Stimulated activated CD8-positive, alpha-beta memory T cell treated with anti-CD3 and anti-CD28 coated beads, Interleukin-4, amount 100 ng/mL, for 1 hour (primary cell): ENCODE measurements around the gene PCDH1.
A peak's percentile ranks its signal among the peaks of the same experiment; 100 is the strongest.

Experiments used
- DNase-seq, 2 donors: peaks; one replicate each; pipeline ENCODE4 v3.0.0-alpha.2; 2020; ENCODE audit warnings: low read depth in 2 of 2, low spot score in 1 of 2

The PCDH1 gene

DNA sequence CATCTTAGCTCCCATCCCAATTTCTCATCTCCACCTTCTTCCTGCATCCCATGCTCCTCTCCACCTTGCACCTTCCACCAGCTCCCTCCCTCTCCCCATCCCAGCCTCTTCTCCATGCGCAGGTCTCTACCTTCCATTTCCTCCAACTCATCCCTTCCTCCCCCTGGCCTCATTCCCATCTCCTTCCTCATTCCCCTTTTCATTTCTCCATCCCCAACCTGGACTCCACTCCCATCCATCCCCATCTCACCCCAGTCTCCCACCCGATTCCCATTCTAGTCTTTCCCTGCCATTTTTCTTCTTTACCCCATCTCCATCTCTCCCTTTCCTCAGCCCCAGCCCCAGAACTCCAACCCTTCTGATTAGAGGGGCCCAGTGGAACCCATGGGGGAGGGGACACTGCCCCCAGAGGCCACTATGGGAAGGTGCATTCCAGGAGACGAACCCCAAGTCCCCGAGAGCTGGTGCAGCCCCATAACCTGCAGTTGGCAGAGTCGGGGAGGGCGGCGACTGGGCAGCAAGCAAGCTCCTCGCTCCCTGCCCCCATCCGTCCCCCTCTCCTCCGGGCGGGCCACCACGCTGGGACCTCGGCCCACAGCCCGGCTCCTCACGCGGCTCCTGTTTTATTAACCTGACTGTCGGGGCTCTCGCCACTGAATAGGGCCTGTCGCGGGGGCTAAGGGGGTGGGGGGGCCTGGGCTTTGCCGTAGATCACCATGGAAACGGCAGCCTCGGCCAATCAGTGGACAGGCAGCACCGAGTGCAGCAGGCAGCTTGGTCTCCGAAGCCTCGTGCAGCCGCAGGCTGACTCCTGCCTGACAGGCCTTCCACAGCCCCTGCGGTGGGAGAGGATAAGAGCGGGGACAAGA lies 66.7 kb downstream of the PCDH1 start:
- peak in 1 of 2 donors; percentile 9 for DNase-seq

DNA sequence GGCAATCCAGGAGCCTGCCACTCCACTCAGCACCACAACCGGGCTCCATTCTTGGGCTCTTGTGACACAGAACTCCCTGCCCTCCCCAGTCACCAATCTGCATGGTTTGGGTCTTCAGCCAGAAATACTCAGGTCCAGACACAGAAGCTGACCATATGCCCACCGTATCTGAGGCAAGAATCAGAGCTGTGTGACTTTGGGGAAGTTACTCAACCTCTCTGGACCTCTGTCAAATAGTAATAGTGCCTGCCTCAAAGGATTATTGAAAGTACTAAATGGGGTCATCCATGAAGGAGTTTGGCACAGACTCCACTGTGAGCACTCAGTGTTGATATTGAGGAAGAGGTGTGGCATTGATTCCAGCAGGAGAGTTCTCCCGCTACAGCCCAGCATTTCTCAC lies 67.5 kb downstream of the PCDH1 start:
- DNase-seq, result no peak

DNA sequence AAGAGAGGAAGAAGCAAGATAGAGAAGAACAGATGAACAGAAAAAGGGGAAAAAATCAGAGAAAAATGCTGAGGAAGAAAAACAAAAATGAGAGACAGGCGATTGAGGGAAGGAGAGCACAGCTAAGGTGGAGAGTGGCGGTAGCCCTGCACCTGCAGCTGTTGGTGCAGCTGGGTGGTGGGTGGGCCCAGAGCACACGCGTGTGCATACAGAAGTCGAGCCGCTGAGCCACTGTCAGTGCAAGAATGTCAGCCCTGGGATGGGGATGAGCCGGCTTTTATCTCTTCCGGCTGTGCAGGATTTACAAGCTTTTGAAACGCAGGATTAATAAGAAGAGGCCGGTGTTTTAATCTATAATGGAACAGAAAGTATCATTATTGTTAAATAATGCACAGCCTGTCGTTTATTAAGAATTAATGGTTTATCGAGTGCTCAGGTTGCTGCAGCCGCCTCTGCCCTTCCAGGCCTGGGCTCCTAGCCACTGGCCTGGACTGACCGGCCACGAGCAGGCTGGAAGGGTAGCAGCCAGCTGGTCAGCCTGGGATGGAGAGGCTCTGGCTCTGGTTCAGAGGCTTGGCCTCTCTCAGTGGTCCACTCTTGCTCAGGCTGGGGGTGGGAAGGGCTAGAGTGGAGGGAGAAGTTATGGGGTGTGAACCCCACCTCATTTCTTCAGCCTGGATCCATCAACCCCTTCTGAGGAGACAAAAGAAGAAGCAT lies 68.7 kb downstream of the PCDH1 start:
- DNase-seq, result no peak

DNA sequence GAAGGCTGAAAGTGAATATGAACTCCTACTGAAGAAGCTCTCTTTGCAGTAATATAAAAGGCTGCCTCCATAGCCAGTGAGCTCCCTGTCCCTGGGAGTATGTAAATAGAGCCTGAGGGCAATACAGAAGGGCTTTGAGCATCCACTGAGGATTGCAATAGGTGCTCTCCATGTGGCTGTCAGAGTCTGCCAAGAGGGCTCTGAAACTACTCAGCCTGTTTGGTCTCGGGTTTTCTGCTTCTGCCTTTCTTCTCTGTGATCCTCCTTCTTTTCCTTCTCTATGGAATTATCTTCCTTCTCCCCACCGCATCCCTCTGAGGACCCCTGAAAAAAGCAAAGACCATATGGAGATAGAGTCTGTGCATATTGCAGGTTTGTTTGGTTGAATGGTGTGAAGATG lies 69.4 kb downstream of the PCDH1 start:
- no peak for DNase-seq

DNA sequence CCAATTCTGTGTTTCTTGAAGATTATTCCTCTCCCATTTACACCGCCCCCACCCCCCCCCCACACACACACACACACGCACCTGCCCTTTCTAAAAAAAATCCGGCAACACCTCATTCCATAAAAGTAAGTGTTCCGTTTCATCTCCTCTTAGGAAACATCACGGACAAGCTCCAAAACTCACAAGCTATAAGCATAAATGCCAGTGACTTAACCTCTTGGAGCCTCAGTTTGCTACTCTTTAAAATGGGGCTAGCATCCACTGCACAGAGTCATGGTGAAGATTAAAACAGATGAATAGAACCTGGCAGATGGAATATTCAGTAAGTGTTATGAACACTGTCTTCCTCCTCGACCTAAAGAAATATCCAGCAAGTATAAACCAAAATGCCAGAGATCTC lies 70.5 kb downstream of the PCDH1 start:
- DNase-seq, result no peak

DNA sequence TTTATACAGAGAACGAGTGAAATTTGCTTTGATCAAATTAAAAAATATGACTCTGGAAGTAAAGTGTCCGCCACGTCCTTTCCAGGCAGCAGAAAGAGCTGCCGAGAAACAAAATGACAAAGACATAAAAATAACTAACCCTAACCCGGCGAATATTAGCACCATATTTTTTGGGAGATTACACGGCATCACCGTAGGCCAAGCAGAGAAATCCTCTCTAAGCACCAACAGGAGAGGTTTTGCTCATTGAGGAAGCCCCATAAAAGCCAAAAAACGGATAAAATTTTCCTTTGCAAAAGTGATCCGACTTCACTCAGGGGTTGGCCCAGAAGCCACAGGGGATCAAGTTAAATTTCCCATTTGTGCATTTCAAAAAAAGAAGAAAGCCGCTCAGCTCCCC lies 70.9 kb downstream of the PCDH1 start:
- no peak for DNase-seq

DNA sequence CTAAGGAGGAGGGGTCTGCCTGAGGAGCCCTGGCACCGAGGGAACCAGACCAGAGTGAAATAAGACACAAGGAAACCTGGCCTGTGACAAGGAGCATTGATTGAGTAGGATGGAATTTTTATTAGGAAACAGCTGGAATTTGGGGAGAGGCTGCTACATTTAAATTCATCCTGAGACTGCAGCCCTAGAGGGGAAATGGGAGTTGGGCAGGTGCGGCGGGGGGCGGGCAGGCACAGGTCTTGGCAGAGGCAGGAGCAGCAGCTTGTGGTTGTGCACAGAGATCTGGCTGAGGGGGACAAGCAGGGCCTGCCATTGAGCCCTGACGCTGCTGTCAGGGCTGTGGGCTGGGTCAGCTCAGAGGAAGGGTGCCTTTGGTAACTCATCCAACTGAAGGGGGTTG lies 71.6 kb downstream of the PCDH1 start:
- no peak for DNase-seq

DNA sequence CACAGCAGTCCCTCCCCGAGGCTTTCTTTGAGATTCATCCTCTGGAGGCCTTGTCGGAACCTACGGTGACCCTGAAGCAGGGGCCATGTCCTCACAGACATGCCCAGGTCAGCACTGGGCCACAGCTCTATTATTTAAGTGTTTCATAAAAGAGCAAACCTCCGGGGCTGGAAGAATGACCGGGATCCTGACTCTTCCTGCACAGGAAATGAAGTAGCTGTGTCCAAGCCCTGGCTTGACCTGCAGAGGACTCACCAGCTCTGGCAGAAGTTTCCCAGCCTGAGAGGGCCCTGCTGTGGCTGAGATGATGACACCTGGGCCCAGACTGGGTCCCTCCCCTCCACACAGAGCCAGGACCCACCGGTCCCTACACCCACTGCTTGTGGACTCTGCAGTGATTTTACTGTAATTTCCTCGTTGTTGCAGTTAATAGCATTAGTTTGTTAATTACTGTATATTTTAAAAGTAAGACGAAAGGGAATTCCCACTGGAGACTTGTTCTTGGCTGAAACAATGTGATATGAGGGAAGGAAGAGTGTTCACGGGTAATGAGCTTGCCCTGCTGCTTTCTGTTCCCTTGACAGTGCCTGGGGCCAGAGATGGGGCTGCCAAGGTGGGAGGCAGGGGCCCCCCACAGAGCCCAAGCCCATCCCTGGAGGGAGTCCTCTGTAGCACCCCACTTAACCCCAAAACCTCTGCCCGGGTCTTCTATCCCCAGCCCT lies 72.2 kb downstream of the PCDH1 start:
- DNase-seq, result no peak

DNA sequence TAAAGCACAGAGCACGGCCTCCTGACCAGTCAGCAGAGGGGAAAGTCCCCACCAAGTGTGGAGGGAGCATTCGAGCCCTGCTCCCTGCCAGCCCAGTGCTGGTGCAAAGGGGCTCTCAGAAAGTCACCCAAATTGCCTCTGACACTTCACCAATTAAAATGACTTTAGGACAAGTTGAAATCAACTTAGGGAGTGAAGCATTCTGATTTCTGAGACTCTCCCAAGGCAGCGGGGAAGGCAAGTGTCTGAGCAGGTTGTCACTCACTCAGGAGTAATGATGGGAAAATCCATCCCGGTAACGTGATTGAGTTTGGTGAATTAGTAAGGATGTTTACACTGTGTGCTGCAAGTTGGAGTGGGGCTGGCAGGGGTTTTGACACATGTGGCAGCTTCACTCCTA lies 73.7 kb downstream of the PCDH1 start:
- DNase-seq, result no peak
